HepG2 (cell line): ENCODE results near the gene HDHD3. TPM values are rescaled to one million over a fixed set of nuclear protein-coding genes. Genes with fewer than 3 reads are reported as not detected.

Experiments used
- DNMT1 ChIP-seq: sonication (generic); formaldehyde crosslinking; IDR thresholded peaks from 2 replicates; pipeline ENCODE4 v1.5.1; 2020; ENCODE audit warnings: mild to moderate bottlenecking, missing genetic modification reagents
- GLI4 ChIP-seq: sonication (generic); formaldehyde crosslinking; IDR thresholded peaks from 2 replicates; pipeline ENCODE4 v1.5.1; 2020; ENCODE audit warnings: missing genetic modification reagents, mild to moderate bottlenecking, moderate library complexity, borderline replicate concordance
- HDAC6 ChIP-seq: fragments of 200-600 bp; sonication (generic); IDR thresholded peaks from 2 replicates; pipeline ENCODE4 v1.7.0; 2017; ENCODE audit warnings: mild to moderate bottlenecking, antibody characterized with exemption, low read length, low read depth
- HMGA1 ChIP-seq: sonication (generic); formaldehyde crosslinking; conservative IDR thresholded peaks from 2 replicates; pipeline ENCODE4 v1.4.0; 2020; ENCODE audit warnings: missing genetic modification reagents
- HNRNPLL ChIP-seq: fragments of 200-400 bp; formaldehyde crosslinking; IDR thresholded peaks from 2 replicates; pipeline ENCODE4 v1.6.1; 2017; ENCODE audit warnings: mild to moderate bottlenecking, low read depth, low read length; ENCODE audit not compliant: poor library complexity, severe bottlenecking
- MAF1 ChIP-seq: sonication (generic); formaldehyde crosslinking; IDR thresholded peaks from 2 replicates; pipeline ENCODE4 v1.5.0; 2020; ENCODE audit warnings: missing genetic modification reagents, borderline replicate concordance
- MBD4 ChIP-seq: IDR thresholded peaks from 2 replicates; pipeline ENCODE4 v1.6.1; 2012; ENCODE audit warnings: low read length, inconsistent platforms, borderline replicate concordance
- MIER2 ChIP-seq: IDR thresholded peaks from 2 replicates; pipeline ENCODE4 v1.6.1; 2016; ENCODE audit warnings: missing biosample characterization, missing genetic modification reagents
- NR2F1 ChIP-seq, 2 experiments: fragments of 450-650 bp in 1 of 2; formaldehyde crosslinking in 1 of 2; IDR thresholded peaks; 2 replicates each; pipeline versions ENCODE4 v1.5.0 to v1.6.1; 2016 to 2020; ENCODE audit warnings: mild to moderate bottlenecking in 1 of 2, missing compliant biosample characterization in 1 of 2, missing genetic modification reagents in 1 of 2, moderate library complexity in 1 of 2
- POLR2A ChIP-seq, 2 experiments: IDR thresholded peaks; 2 replicates each; pipeline ENCODE4 v1.6.1; 2011; ENCODE audit warnings: low read depth in 2 of 2, low read length in 2 of 2, mild to moderate bottlenecking in 1 of 2, moderate library complexity in 1 of 2; ENCODE audit not compliant: insufficient read depth in 1 of 2
- SKI ChIP-seq: fragments of 450-650 bp; IDR thresholded peaks from one replicate; pipeline ENCODE4 v1.6.1; 2018; ENCODE audit warnings: mild to moderate bottlenecking; ENCODE audit not compliant: partially characterized antibody
- SMAD1 ChIP-seq: sonication (generic); formaldehyde crosslinking; IDR thresholded peaks from 2 replicates; pipeline ENCODE4 v1.4.0; 2020; ENCODE audit warnings: missing genetic modification reagents, low read depth, mild to moderate bottlenecking, borderline replicate concordance
- SP1 ChIP-seq, 2 experiments: fragments of 450-650 bp in 1 of 2; sonication (generic) in 1 of 2; formaldehyde crosslinking in 1 of 2; IDR thresholded peaks; 2 replicates each; pipeline versions ENCODE4 v1.4.0 to v1.6.1; 2016 to 2020; ENCODE audit warnings: missing genetic modification reagents in 1 of 2
- XRCC5 ChIP-seq: fragments of 200-400 bp; formaldehyde crosslinking; optimal IDR thresholded peaks from 2 replicates; pipeline ENCODE3; 2017; ENCODE audit warnings: mild to moderate bottlenecking, low read length
- YEATS4 ChIP-seq: sonication (generic); formaldehyde crosslinking; IDR thresholded peaks from 2 replicates; pipeline ENCODE4 v1.4.0; 2020; ENCODE audit warnings: missing genetic modification reagents, borderline replicate concordance
- ZFP62 ChIP-seq: sonication (generic); formaldehyde crosslinking; IDR thresholded peaks from 2 replicates; pipeline ENCODE4 v1.4.0; 2020; ENCODE audit warnings: missing genetic modification reagents
- ZNF557 ChIP-seq: sonication (generic); formaldehyde crosslinking; IDR thresholded peaks from 2 replicates; pipeline ENCODE4 v1.4.0; 2020; ENCODE audit warnings: missing genetic modification reagents
- ZNF772 ChIP-seq: sonication (generic); formaldehyde crosslinking; IDR thresholded peaks from 2 replicates; pipeline ENCODE4 v1.5.0; 2020; ENCODE audit warnings: mild to moderate bottlenecking, missing genetic modification reagents
- ZNF781 ChIP-seq: sonication (generic); formaldehyde crosslinking; IDR thresholded peaks from 2 replicates; pipeline ENCODE4 v1.5.1; 2020; ENCODE audit warnings: borderline replicate concordance, mild to moderate bottlenecking, missing genetic modification reagents; ENCODE audit errors: not compliant biosample characterization
- ZNF782 ChIP-seq: sonication (generic); formaldehyde crosslinking; IDR thresholded peaks from 2 replicates; pipeline ENCODE4 v1.4.0; 2020; ENCODE audit warnings: missing genetic modification reagents, mild to moderate bottlenecking, borderline replicate concordance
- ZSCAN9 ChIP-seq: IDR thresholded peaks from 2 replicates; pipeline ENCODE4 v1.6.1; 2016; ENCODE audit warnings: borderline replicate concordance
- polyA plus RNA-seq, 8 experiments: library from polyadenylated mRNA; depleted of rRNA in 3 of 8; stranded (reverse) in 7 of 8; unstranded in 1 of 8; fragments of >200 nt; fragmentation: Illumina TruSeq in 4 of 8; extraction: Trizol in 4 of 8; gene quantifications; 2 replicates each; pipeline versions ENCODE4 v1.2.1 to v1.2.3, GENCODE V29; 2011 to 2016; ENCODE audit warnings: low read depth in 4 of 8, missing spikeins in 1 of 8, mixed read lengths in 1 of 8; ENCODE audit not compliant: insufficient read depth in 1 of 8
- total RNA-seq, 5 experiments: library from RNA; depleted of rRNA; stranded (reverse); fragments of >200 nt; fragmentation: Illumina TruSeq; extraction: Trizol; gene quantifications; 2 replicates each; pipeline ENCODE4 v1.2.3, GENCODE V29; 2016; ENCODE audit warnings: low read depth in 1 of 5
- TF ChIP-seq, protein P1 (sequence below): IDR thresholded peaks from 2 replicates; pipeline ENCODE4 v1.6.1; 2018; ENCODE audit warnings: missing genetic modification reagents, mild to moderate bottlenecking, missing compliant biosample characterization
- TF ChIP-seq, protein P2 (sequence below): fragments of 450-650 bp; IDR thresholded peaks from 2 replicates; pipeline ENCODE4 v1.6.1; 2017
- TF ChIP-seq, protein P3 (sequence below): IDR thresholded peaks from 2 replicates; pipeline ENCODE4 v1.6.1; 2016; ENCODE audit warnings: mild to moderate bottlenecking, missing biosample characterization, missing genetic modification reagents
- TF ChIP-seq, protein P4 (sequence below): sonication (generic); formaldehyde crosslinking; IDR thresholded peaks from 2 replicates; pipeline ENCODE4 v1.9.0; 2022; ENCODE audit warnings: low read depth, missing genetic modification reagents
- TF ChIP-seq, protein P5 (sequence below): sonication (generic); formaldehyde crosslinking; IDR thresholded peaks from 2 replicates; pipeline ENCODE4 v1.4.0; 2020; ENCODE audit warnings: mild to moderate bottlenecking, missing genetic modification reagents

The HDHD3 gene
- total and polyA plus RNA-seq, 2 of the 13 experiments (the other 11 are each of a cell fraction or from before 2014, with no cell fraction given), result 23.1 to 38.5 TPM

DNA sequence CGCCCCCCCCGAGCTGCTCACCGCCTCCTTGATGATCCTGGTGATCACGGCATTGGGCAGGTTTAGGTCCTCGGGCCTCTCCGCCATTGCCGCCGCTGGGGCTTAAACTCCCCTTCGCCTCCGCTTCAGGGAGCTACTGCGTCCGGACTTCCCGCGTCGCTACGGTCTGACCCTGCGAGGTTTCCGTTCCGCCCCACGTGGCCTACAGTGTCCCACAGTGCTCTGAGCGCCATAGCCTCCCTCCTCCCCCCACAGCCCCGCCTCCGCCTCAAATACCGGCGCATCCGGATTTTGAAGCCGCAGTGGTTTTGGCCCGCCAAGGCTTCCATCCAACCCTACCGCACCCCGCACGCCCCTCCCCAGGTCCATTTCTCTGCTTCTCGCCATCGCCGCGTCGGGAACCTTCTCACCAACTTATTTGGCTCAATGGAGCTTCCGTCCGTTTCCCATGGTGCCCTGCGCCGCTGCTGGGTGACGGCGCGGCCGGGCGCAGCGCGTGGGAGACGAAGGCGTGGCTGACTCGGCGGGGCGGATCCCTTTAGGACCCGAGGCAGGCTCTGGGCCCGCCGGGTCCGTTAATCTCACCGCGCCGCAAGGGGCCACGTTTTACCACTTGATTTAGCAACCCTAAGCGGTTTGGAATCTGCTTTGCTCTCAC, 33.5 kb upstream of the HDHD3 start, which contains the start of the genes C9orf43 and POLE3 (continued):
- TF ChIP-seq, protein P1, sequence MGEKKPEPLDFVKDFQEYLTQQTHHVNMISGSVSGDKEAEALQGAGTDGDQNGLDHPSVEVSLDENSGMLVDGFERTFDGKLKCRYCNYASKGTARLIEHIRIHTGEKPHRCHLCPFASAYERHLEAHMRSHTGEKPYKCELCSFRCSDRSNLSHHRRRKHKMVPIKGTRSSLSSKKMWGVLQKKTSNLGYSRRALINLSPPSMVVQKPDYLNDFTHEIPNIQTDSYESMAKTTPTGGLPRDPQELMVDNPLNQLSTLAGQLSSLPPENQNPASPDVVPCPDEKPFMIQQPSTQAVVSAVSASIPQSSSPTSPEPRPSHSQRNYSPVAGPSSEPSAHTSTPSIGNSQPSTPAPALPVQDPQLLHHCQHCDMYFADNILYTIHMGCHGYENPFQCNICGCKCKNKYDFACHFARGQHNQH (CRISPR knock-in tag), result peak; percentile 82
- no peak for TF ChIP-seq MBD4
- TF ChIP-seq, protein P2, sequence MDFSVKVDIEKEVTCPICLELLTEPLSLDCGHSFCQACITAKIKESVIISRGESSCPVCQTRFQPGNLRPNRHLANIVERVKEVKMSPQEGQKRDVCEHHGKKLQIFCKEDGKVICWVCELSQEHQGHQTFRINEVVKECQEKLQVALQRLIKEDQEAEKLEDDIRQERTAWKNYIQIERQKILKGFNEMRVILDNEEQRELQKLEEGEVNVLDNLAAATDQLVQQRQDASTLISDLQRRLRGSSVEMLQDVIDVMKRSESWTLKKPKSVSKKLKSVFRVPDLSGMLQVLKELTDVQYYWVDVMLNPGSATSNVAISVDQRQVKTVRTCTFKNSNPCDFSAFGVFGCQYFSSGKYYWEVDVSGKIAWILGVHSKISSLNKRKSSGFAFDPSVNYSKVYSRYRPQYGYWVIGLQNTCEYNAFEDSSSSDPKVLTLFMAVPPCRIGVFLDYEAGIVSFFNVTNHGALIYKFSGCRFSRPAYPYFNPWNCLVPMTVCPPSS, result no peak
- no peak for TF ChIP-seq HDAC6
- no peak; the same call in 1 of the 2 replicates for TF ChIP-seq ZFP62 (CRISPR knock-in tag)
- TF ChIP-seq, protein P3, sequence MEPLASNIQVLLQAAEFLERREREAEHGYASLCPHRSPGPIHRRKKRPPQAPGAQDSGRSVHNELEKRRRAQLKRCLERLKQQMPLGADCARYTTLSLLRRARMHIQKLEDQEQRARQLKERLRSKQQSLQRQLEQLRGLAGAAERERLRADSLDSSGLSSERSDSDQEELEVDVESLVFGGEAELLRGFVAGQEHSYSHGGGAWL (CRISPR knock-in tag), result peak; percentile 85
- peak; percentile 73; the same call in 1 of the 2 replicates for TF ChIP-seq DNMT1
- TF ChIP-seq, protein P4, sequence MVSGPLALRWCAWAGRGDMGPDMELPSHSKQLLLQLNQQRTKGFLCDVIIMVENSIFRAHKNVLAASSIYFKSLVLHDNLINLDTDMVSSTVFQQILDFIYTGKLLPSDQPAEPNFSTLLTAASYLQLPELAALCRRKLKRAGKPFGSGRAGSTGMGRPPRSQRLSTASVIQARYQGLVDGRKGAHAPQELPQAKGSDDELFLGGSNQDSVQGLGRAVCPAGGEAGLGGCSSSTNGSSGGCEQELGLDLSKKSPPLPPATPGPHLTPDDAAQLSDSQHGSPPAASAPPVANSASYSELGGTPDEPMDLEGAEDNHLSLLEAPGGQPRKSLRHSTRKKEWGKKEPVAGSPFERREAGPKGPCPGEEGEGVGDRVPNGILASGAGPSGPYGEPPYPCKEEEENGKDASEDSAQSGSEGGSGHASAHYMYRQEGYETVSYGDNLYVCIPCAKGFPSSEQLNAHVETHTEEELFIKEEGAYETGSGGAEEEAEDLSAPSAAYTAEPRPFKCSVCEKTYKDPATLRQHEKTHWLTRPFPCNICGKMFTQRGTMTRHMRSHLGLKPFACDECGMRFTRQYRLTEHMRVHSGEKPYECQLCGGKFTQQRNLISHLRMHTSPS (CRISPR knock-in tag), result peak; percentile 64; the same call in 1 of the 2 replicates
- TF ChIP-seq HNRNPLL, result peak; percentile 88
- TF ChIP-seq HMGA1 (CRISPR knock-in tag), result no peak
- TF ChIP-seq POLR2A (IDR thresholded peaks at IDR 0.05; ENCODE audit: insufficient read depth in 1 of 2, low read depth in 2 of 2, low read length in 2 of 2), result peak; percentile 79 to 81
- no peak for TF ChIP-seq SP1 (IDR thresholded peaks at IDR 0.05)
- peak; percentile 86 for TF ChIP-seq SP1 (CRISPR knock-in tag; IDR thresholded peaks at IDR 0.05)
- peak; percentile 97 for TF ChIP-seq YEATS4 (CRISPR knock-in tag)
- TF ChIP-seq GLI4 (CRISPR knock-in tag), result no peak
- no peak for TF ChIP-seq NR2F1 (CRISPR knock-in tag; IDR thresholded peaks at IDR 0.05)
- TF ChIP-seq ZNF781 (CRISPR knock-in tag), result no peak
- TF ChIP-seq, protein P5, sequence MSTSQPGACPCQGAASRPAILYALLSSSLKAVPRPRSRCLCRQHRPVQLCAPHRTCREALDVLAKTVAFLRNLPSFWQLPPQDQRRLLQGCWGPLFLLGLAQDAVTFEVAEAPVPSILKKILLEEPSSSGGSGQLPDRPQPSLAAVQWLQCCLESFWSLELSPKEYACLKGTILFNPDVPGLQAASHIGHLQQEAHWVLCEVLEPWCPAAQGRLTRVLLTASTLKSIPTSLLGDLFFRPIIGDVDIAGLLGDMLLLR (CRISPR knock-in tag), result peak; percentile 82
- peak; percentile 75; the same call in 1 of the 2 replicates for TF ChIP-seq MAF1 (CRISPR knock-in tag)
- TF ChIP-seq ZNF557 (CRISPR knock-in tag), result no peak
- TF ChIP-seq SMAD1 (CRISPR knock-in tag), result no peak; the same call in 1 of the 2 replicates
- TF ChIP-seq XRCC5, result peak; percentile 86
- TF ChIP-seq ZSCAN9 (CRISPR knock-in tag), result peak; percentile 77
- peak; percentile 66; the same call in 1 of the 2 replicates for TF ChIP-seq ZNF782 (CRISPR knock-in tag)
- peak; percentile 76 for TF ChIP-seq ZNF772 (CRISPR knock-in tag)
- peak; percentile 71 for TF ChIP-seq SKI
- 0 out of 2 replicates have a peak, but pooled peaks have one; percentile 40 for TF ChIP-seq MIER2 (CRISPR knock-in tag)
